Adrenal gland (tissue), 12 donors: ENCODE data around the gene ARHGAP5. TPM values are rescaled to one million over a fixed set of nuclear protein-coding genes. Genes with fewer than 3 reads are reported as not detected.

Experiments
- DNase-seq, 7 donors: peaks; one replicate each; pipeline ENCODE4 v3.0.0-alpha.2; 2019 to 2020
- H3K27ac ChIP-seq, 5 donors: fragments of 200-600 bp; sonication (generic) in 4 of 5; 1 replicate in 3 of 5; 2 replicates in 2 of 5; pipeline versions ENCODE4 v1.5.1 to v1.8.0; 2016 to 2020; ENCODE audit warnings: mild to moderate bottlenecking in 1 of 5
- H3K27me3 ChIP-seq: fragments of 200-600 bp; 2 replicates; pipeline ENCODE4 v1.8.0; 2021
- H3K36me3 ChIP-seq, 2 donors: fragments of 200-600 bp; replicated peaks in 1 of 2; 1 replicate in 1 of 2; 2 replicates in 1 of 2; pipeline versions ENCODE4 v1.5.1 to v1.8.0; 2018 to 2022
- H3K4me1 ChIP-seq, 2 donors: fragments of 200-600 bp; replicated peaks in 1 of 2; 1 replicate in 1 of 2; 2 replicates in 1 of 2; pipeline versions ENCODE4 v1.5.1 to v1.8.0; 2018 to 2021
- H3K4me3 ChIP-seq, 4 donors: fragments of 200-600 bp; sonication (generic) in 3 of 4; one replicate each; pipeline ENCODE4 v1.5.1; 2016 to 2018
- H3K9me3 ChIP-seq, 3 donors: fragments of 200-600 bp; sonication (generic) in 1 of 3; replicated peaks in 1 of 3; 1 replicate in 2 of 3; 2 replicates in 1 of 3; pipeline versions ENCODE4 v1.5.1 to v1.8.0; 2016 to 2021
- CTCF ChIP-seq, 6 experiments: fragments of 450-650 bp in 4 of 6; fragments of 200-600 bp in 2 of 6; sonication (generic) in 1 of 6; IDR thresholded peaks; 1 replicate in 5 of 6; 2 replicates in 1 of 6; pipeline versions ENCODE4 v1.5.1 to v1.8.0; 2016 to 2021; ENCODE audit warnings: antibody characterized with exemption in 6 of 6, mild to moderate bottlenecking in 2 of 6, moderate library complexity in 1 of 6
- POLR2A ChIP-seq, 2 donors: fragments of 450-650 bp; IDR thresholded peaks; one replicate each; pipeline ENCODE4 v1.6.1; 2017; ENCODE audit warnings: antibody characterized with exemption in 2 of 2, mild to moderate bottlenecking in 2 of 2, moderate library complexity in 1 of 2
- WGBS, 4 donors: extraction: QIAGEN DNeasy Blood & Tissue Kit in 2 of 4; methylation state at CpG; one replicate each; pipeline versions ENCODE4 v1.1.5 to v1.1.7; 2013 to 2017; 5-methylcytosine and 5-hydroxymethylcytosine counted together
- intact Hi-C, 2 donors: fragments of 100-400 bp; cut with DNase I; formaldehyde crosslinking; loops; one replicate each; pipeline versions ENCODE4 v1.14.1 to v1.15.0; 2022 to 2023
- polyA plus RNA-seq, 3 donors: library from polyadenylated mRNA; stranded (reverse); fragments of 200-250 nt in 2 of 3; fragments of 350-450 nt in 1 of 3; fragmentation: Illumina TruSeq in 1 of 3; extraction: RNeasy Lipid Tissue Mini Kit (QIAGEN cat#74804) in 1 of 3; gene quantifications; one replicate each; pipeline ENCODE4 v1.2.3, GENCODE V29; 2013 to 2014
- total RNA-seq, 9 donors: library from RNA; depleted of rRNA in 4 of 9; stranded (reverse); fragments of >200 nt in 4 of 9; fragments of 120-200 nt in 1 of 9; fragmentation: NEBNext Ultra II Directional in 1 of 9; extraction: Animal tissue kit (Norgen Biotek cat#: 25700) in 1 of 9; gene quantifications; one replicate each; pipeline versions ENCODE4 v1.1.0 to v1.2.4, GENCODE V29; 2013 to 2023
- donor health status: healthy with polysubstance abuse.
- donor health status: Bipolar disorder and iron deficiency.
- donor health status: DM: yes; HTN: yes; CAD: no.
- donor health status: DM: no; HTN: no; CAD: no.
- donor health status: DM: no; HTN: no; CAD: no.
- donor health status: DM: yes; HTN: yes; CAD: no.

Gene ARHGAP5
- total and polyA plus RNA-seq, 12 donors = 11.9 to 100.0 (median 76.8) TPM

- TF ChIP-seq CTCF (IDR thresholded peaks at IDR 0.05) (no peak), POLR2A (IDR thresholded peaks at IDR 0.05) (no peak)
- Histone ChIP-seq H3K36me3 (no peaks in the 10 kb centered on the region), H3K27me3 (no peaks in the 10 kb centered on the region), H3K9me3 (no peaks in the 10 kb centered on the region), H3K4me3 (no peak overlapping the region), H3K27ac (no peak overlapping the region), H3K4me1 (no peaks in the 10 kb centered on the region)
- WGBS, 4 donors = 95 to 98% (median 97%) methylated on average over 2 of the region's 2 CpGs
- no peak for DNase-seq
- intact Hi-C loops = no loop called here
Measured at GRCh38 chr14:32136027-32136825, 59.1 kb downstream of the ARHGAP5 start.

GRCh38 chr14:32137313-32137712 is 60.2 kb downstream of the ARHGAP5 start:
- 96 to 99% (median 98%) methylated on average over 4 of the region's 4 CpGs for WGBS, 4 donors
- H3K4me1 ChIP-seq = no peaks in the 10 kb centered on the region
- no peak overlapping the region for H3K27ac ChIP-seq
- H3K9me3 ChIP-seq = no peaks in the 10 kb centered on the region
- no peak overlapping the region for H3K4me3 ChIP-seq
- TF ChIP-seq POLR2A (IDR thresholded peaks at IDR 0.05) (no peak), CTCF (IDR thresholded peaks at IDR 0.05) (no peak)
- DNase-seq = no peak
- intact Hi-C loops = no loop called here
- H3K36me3 ChIP-seq = no peaks in the 10 kb centered on the region
- H3K27me3 ChIP-seq = no peaks in the 10 kb centered on the region

- H3K27ac ChIP-seq = no peak overlapping the region
- H3K4me3 ChIP-seq = no peak overlapping the region
- H3K36me3 ChIP-seq = no peaks in the 10 kb centered on the region
- DNase-seq = no peak
- WGBS, 4 donors = 89 to 100% (median 97%) methylated on average over 1 of the region's 1 CpG
- no peak for TF ChIP-seq POLR2A (IDR thresholded peaks at IDR 0.05)
- TF ChIP-seq CTCF (IDR thresholded peaks at IDR 0.05) = no peak
- no peaks in the 10 kb centered on the region for H3K27me3 ChIP-seq
- H3K4me1 ChIP-seq = no peaks in the 10 kb centered on the region
- intact Hi-C loops = no loop called here
- no peaks in the 10 kb centered on the region for H3K9me3 ChIP-seq
Measured at GRCh38 chr14:32137892-32138291, 60.8 kb downstream of the ARHGAP5 start.

GRCh38 chr14:32142341-32142740 is 65.2 kb downstream of the ARHGAP5 start:
- H3K9me3 ChIP-seq = no peaks in the 10 kb centered on the region
- no peaks in the 10 kb centered on the region for H3K4me1 ChIP-seq
- no peak for DNase-seq
- no peak for TF ChIP-seq POLR2A (IDR thresholded peaks at IDR 0.05)
- no peak for TF ChIP-seq CTCF (IDR thresholded peaks at IDR 0.05)
- intact Hi-C loops = no loop called here
- H3K4me3 ChIP-seq = no peak overlapping the region
- H3K36me3 ChIP-seq = peaks cover 0 to 2% of the 10 kb centered on the region in 2 donors
- H3K27me3 ChIP-seq = no peaks in the 10 kb centered on the region
- H3K27ac ChIP-seq = no peak overlapping the region
- 97 to 100% (median 99%) methylated on average over 1 of the region's 1 CpG for WGBS, 4 donors
